Superior temporal gyrus (tissue), 1 donor: ENCODE data around the gene EPHA8.

Experiments used
- DNase-seq: peaks from one replicate; pipeline ENCODE4 v3.0.0-alpha.2; 2016; ENCODE audit errors: extremely low spot score

EPHA8 gene

DNA sequence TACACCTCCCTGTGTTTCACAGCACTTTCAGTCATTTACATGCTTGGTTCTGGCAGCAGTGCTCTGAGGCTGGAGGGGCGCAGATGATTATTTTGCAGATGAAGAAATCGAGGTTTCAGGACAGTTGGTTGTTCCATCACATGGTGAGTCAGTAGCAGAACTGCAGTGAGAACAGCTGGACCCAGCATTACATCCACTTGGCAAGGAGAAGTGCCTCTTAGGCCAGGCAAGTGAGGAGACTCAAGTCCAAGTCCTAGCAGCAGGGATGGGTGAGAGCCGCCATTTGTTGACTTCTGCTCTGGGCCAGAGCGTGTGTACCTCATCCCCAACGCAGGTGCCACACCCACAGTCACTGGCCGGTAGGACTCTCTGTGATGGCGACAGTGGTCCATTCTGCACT, 26.8 kb upstream of the EPHA8 start:
- DNase-seq: peak; percentile 24

DNA sequence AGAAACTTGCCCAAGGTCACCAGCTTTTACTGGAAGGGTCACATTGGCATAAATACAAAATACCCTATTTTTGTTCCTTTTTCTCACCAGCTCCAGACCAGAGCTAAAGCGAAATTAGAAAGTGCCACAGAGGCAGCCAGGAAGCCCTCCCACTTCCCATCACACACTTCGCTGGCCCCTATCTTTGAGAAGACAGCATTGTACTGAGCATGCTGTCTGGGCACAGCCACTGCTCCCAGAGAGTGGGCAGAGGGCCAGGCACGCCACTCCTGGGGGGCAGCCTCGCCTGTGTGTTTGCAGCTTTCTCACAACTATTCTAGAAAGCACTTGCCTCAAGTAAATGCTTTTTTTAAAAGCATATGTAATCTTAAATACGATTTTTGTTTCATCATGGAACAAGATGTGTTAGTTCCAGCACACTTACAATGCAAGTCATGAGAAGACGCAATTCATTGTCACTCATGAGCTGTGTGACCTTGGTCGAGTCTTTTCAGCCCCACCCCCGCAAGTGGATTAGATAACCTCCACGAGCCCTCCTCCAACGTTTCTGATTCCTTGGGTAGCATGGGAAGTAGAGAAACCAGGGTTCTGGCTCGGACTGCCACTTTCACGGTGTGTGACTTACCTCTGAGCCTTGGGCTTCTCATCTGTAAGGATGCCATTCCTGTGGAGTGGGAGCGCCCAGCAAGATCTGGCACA, 25.7 kb upstream of the EPHA8 start:
- no peak for DNase-seq

DNA sequence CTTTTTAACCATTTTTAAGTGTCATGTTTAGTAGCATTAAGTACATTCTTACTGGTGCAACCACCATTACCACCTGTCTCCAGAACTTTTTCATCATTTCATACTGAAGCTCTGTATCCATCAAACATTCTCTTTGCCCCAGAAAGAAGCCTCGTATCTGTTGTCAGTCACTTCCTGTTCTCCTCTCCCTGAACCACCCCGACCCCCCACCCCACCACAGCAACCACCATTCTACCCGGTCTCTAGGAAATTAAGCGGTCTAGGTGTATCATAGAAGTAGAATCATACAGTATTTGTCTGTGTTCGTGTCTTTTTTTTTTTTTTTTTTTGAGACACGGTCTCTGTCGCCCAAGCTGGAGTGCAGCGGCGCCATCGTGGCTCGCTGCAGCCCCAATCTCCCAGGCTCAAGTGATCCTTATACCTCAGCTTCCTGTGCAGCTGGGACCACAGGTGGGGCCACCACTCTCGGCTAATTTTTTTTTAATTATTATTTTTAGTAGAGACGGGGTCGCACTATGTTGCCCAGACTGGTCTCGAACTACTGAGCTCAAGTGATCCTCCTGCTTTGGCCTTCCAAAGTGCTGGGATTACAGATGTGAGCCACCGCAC, 23.7 kb upstream of the EPHA8 start:
- no peak for DNase-seq

DNA sequence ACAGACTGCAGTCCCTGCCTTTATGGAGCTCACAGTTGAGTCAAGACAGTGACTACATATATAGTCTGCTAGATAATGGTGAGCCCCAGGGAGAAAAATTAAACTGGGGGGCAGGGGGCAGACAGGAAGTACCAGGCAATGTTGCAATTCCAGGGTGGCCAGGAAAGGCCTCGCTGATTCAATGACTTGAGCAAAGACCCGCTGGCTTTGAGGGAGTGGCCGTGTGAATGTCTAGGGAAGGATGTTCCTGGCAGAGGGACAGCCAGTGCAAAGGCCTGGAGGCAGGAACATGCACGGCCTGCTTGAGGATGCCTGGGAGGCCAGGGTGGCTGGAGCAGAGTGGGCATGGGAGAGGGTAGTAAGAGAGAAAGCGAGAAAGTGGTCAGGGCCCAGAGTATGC, 23.0 kb upstream of the EPHA8 start:
- DNase-seq: no peak

DNA sequence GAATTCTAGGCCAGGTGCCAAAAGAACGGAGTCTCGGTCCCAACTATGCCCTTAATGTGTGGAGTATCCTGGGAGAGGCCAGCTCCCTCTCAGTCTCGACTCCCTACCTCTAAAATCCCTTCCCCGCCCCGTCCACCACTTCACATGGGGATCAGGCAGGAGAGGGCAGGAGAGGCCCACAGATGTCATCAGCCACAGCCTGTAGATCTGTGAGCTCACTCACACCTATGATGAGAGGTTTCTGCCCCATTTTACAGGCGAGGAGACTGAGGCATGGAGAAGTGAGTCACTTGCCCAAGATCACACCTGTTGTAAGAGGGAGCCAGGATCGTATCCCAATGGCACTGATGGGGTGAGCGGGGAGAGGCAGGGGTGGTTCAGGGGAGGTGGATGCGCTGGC, 20.4 kb upstream of the EPHA8 start:
- no peak for DNase-seq

DNA sequence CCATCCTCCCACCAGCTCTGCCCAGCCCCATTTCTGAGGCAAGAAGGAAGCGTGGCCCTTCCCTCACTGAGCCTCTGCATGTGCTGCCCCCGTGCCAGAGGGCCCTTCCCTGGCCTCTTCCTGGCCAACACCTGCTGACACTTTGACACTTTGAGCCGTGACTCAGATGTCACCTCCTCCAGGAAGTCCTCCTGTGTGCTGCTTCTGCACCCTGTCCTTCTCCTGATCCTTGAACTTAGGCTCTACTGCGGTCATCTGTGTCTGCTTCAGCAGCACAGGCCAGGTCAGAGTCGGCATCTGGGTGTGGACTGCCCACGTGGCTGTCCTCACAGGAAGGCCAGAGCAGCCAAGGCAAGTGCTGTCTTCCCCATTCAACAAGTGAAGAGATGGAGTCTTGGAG, 19.6 kb upstream of the EPHA8 start:
- no peak for DNase-seq

DNA sequence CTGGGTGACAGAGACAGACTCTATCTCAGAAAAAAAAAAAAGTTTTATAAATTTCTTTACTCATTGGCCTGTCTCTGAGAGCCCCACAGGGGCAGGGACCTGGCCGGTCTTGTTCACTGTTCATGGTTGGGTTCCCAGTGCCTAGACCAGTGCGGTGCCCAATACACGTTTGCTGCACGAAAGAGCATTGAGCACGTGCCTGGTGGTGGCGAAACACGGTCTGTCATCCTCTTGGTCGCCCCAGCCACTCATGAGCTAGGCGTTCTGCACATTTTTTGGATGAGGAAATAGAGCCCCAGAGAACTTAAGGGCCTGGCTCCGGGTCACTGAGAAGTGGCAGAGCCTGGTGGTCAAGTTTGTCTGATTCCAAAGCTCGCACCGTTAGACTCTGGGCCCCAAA, 18.7 kb upstream of the EPHA8 start:
- no peak for DNase-seq

DNA sequence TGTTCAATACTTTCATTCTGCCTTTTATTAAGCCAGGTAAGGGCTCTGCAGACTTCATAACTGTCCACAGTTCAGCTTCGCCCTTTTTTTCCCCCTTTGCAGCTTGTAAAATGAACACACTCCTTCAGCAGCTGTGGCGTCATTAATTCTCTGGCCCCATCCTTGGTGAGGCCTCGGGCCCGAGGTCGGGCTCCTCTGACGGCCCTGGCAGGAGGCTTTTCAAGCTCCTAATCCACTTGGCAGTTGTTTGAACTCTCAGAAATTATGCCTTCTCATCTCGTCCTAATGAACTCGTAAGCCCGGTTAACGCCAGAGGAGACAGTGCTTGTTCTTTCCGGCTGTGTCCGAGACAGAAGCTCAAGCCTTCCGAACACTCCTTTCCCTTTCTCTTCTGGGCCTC, 18.1 kb upstream of the EPHA8 start:
- DNase-seq: no peak

DNA sequence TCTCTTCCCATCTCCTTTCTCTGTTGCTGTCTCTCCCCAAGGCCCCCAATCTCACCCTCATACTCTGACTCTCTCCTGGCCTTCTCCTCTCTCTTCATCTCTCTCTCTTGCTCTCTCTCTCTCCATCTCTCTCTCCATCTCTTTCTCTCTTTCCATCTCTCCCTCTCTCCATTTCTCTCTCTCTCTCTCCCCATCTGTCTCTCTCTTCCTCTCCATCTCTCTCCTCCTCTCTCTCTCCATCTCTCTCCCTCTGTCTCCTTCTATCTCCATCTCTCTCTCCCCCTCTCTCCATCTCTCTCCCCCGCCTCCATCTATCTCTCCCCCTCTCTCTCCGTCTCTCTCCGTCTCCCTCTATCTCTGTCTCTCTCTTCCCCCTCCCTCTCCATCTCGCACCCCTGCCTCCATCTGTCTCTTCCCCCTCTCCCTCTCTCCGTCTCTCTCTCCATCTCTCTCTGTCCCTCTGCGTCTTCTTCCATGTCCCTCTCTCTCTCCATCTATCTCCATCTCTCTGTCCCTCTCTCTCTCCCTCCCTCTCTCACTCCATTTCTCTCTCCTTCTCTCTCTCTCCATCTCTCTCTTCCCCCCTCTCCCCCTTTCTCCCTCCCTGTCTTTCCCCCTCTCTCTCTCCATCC, 16.0 kb upstream of the EPHA8 start:
- no peak for DNase-seq

DNA sequence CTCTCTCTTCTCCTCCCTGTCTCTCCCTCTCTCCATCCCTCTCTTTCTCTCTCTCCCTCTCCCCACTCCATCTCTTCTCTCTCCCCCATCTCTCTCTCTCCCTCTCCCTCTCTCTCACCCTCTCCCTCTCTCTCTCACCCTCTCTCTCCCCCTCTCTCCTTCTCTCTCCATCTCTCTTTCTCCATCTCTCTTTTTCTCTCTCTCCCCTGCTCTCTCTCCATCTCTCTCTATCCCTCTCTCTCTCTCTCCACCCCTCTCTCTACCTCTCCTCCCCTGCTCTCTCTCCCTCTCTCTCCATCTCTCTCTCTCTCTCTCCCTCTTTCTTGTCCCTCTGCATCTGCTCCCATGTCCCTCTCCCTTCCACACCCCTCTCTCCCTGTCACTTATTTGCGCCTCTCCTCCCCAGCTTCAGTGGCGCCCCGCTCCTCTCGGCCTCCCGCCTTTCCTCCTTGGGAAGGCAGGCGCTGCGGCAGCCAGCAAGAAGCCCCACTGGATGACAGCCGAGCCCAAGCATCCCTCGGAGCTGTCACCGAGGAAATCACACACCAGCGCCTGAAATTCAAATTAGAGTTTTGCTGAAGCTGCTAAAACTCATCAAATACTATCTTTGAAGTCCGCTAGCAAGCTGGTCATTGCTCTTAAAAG, 15.3 kb upstream of the EPHA8 start:
- no peak for DNase-seq

DNA sequence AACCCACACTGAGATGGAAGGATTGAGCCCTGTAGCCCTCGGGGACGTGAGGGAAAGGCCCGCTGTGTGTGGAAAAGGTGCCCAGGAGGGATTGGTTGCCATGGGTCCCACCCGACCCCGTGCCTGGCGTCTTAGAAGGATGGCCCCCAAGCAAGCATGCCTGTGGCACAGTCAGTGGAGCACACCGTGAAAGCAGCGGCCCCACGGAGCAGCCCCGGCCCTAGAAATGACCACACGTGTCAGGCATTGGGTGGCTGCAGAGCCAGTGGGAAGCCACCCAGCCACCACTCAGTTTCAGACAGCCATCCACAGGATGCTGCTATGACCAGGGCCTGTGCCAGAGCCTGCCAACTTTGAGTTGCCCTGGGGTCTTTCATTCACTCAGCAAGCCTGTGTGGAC, 13.3 kb upstream of the EPHA8 start:
- DNase-seq: no peak

DNA sequence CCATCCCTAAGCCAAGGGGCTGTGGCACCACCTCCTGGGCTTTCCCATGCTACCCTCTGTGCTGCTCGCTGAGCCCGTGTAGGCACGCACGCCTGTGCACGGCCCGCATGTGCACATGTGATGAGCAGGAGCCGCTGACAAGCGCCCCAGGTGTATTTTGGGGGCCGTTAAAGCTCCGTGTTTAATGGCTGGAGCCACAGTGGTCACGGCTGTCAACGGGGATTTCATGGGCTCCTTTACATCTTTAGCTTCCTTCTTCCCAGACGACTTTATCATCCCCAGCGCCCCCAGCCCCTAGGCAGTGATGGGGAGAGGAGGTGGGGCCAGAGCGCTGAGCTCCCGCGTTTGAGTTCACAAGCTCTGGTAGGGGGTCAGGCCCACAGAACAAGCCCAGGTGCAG, 11.7 kb upstream of the EPHA8 start:
- DNase-seq: no peak

DNA sequence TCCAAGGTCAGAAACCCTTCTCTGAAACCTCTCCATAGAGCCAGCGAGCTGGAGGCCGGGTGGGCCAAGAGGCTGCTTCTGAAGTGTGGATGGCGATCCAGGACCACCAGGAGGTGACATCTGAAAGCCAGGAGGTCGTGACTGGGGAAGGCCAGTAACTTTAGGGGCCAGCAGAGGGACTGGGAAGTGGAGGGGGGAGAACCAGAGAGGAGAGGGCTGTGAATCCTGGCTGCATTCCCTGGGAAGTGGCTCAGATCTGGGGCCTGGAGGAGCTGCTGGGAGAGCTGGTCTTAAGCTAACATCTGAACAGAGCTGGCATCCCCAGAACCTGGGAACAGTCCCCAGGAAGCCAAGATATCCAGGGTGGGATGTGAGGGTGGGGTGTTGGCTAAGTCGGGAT, 11.3 kb upstream of the EPHA8 start:
- DNase-seq: no peak

DNA sequence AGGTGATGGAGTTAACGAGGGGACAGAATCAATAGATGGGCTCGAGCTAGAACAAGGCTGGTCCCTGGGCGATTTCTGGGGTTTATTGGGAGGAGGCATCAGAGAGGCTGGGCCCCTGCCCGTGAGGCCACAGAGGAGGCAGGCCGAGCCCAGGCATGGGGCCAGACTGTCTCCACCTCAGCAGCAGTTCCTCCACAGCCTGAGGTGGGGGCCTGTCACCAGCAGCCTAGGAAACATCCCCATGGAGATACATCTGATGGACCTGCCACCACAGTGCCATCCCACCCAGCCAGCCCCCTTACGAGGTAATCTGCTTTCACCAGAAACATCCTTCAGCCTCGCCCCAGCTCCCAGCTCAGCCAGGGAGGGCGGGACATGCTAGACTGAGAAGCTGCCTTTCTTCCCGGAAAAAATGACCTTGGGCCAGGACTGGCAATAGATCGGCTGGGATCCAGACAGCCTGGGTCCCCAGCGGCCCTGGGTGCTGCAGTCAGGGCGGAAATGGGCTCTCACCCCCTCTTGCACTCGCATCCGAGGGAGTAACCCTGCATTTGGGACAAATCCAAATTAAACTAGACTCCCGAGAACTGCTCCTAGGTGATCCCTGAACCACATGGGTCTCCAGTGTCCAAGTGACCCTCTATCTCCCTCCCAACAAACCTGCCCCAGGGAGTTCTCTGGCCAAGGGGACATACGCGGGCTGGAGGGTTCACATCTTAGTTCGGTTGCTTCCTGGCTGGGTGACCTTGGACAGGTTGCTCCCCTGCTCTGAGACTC, 10.0 kb upstream of the EPHA8 start:
- DNase-seq: no peak

DNA sequence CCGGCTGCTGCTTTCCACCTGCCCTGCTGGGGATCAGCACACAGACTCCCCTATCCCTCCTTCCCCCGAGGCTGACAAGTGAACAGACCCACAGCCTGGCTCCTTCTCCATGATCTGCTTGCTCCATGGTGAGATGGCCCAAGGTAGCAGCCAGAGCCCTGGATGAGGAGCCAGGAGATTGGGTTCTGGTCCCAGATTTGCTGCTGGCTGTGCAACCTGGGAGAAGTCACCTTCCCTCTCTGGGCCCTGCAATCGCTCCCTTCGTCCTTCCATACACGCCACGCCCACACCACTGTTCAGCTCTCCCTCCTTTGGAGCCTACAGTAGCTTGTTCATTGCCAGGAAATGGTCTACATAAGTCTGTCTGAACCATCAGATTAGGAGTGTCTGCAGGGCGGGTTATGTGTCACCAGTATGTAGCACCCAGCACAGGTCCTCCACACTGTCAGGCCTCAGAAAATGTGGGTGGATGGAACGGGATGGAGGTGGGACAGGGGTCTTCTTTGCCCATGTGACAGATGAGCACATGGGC, 9.2 kb upstream of the EPHA8 start:
- DNase-seq: no peak

DNA sequence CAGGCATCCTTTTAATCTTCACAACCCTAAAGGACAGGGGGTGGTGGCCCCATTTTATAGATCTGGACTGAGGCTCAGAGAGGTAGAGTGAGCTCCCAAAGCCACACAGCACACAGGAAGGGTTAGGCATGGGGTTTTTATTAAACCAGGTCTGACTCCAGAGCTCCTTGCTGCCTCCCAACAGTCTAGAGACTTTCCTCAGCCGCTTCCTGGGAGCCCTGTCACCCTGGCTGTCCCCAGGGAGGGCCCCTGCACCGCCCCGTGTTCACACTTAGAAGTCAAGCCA, 8.0 kb upstream of the EPHA8 start:
- DNase-seq: no peak

DNA sequence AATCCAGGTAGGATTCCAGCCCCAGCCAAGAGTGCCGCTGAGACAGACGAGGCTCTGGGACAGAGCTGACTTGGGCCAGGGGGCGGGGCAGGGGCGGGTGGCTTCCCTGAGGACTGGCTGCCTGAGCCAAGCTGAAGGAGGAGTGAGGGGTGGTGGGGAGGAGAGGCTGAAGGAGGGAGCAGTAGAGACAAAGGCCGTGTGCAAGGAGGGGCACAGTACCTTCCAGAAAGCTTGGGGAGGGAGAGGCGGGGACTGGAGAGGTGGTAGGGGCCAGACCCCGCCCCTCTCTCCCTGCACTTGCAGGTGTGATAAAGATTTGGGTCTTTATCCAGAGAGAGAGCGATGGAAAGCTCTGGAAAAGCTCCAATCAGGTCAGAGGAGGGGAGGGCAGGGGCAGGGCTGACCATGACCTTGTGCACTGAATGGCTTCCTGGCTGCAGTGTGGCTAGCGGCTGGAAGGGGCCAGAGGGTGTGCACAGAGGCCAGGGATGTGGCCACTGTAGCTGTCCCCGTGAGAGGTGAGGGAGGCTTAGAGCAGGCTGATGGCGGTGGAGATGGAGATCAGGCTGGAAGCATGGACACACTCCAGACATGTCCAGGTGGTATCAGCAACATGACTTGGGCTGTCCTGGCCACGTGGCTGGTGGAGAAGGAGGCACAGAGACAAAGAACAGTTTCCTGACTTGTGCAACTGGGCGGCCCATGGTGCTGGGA, 6.7 kb upstream of the EPHA8 start:
- DNase-seq: no peak

DNA sequence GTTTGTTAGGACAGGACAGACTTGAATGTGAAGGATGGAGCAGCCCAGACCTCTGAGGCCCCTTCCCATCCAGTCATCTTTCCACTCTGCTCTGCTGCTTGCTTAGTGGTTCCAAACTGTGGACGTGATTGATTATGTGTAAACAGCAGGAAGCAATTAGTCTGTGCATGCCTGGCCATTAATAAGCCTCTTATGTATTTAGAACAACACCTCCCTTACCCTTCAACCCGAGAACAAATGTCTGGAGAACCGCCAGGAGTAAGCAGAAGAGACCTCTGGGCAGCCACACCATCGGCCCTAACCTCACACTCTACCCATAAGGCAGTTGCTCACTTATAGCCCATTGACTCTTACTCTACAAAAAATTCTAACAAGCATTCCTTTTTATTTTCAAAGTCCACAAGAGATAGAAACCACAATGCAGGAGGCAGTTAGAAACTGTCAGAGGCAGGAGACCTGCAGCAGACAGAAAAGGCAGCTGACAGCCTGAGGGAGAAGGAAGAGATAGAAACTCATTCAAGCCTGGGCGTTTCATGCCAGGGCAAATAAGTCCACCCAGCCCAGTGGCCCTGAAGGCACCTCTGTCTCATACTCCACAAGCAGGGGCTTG, 5.8 kb upstream of the EPHA8 start:
- DNase-seq: no peak

DNA sequence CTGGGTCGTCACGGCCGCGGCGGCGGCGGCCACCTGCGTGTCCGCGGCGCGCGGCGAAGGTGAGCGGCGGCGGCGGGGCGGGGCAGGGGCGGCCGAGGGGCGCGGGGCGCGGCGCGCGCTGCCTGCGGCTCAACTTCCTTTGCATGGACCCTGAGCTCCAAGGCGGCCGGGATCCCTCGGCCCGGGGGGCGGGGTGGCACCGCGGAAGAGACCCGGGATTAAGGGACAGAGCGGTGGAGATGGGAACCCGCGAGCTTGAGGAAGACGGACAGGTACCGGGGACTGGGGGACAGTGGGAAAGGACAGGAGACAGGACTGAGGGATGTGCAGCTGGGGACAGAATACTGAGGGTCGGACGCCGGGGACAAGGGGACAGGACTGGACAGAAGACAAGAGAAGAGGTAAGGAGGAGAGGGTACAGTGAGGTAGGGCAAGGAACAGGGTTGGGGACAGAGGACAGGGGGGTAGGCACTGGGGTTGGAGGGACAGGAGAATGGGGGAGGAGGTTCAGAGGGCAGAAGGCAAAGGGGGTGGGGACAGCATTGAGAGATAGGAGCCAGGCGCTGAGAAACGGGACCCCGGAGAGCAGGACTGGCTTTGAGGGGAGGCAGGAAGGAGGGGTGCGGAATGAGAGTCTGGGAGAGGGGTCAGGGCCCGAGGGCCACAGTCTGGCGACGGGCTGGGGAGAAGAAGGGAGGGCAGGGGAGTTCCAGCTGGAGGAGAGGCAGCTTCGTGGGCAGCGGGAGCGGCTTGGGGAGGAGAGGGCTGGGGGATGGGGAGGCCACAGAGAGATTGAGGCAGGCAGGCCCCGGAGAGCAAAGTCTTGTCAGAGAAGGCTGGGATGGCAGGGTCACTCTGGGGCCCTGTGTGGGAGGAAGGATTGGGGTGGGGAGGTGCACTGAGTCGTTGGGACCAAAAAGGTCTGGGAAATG, 648 bp downstream of the EPHA8 start:
- DNase-seq: no peak

DNA sequence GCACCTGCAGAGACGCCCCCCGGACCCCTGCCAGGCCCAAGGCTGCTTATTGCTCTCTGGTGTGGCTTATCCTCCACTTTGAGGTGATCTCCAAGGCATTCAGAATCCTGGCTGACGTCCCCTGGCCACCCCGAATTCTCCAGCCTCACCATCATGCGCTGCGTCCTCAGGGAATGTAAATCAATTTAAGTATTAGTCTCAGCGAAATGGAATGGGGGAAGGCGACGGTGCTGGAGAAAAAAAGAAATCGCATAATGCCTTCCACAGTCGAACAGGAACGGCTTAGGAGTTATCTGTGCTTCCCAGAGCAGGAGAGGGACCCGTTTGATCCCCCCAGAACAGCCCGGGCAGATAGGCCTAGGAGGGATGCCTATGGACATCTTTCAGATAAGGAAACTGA, 2.9 kb downstream of the EPHA8 start:
- DNase-seq: no peak
